Peyer's patch (tissue), 4 donors: ENCODE results near the gene AGAP1. TPM values are rescaled to one million over a fixed set of nuclear protein-coding genes. Genes with fewer than 3 reads are reported as not detected.

Experiments
- DNase-seq, 3 donors: peaks; one replicate each; pipeline ENCODE4 v3.0.0-alpha.2; 2017 to 2019
- H3K27ac ChIP-seq, 4 donors: fragments of 200-600 bp; sonication (generic); one replicate each; pipeline ENCODE4 v1.5.1; 2016 to 2019
- H3K27me3 ChIP-seq, 2 donors: fragments of 200-600 bp; sonication (generic); one replicate each; pipeline ENCODE4 v1.5.1; 2019
- H3K36me3 ChIP-seq, 3 donors: fragments of 200-600 bp; sonication (generic); one replicate each; pipeline ENCODE4 v1.5.1; 2016 to 2019
- H3K4me1 ChIP-seq, 4 donors: fragments of 200-600 bp; sonication (generic); one replicate each; pipeline ENCODE4 v1.5.1; 2016 to 2019
- H3K4me3 ChIP-seq, 4 donors: fragments of 200-600 bp; sonication (generic); 1 replicate in 3 of 4; 2 replicates in 1 of 4; pipeline ENCODE4 v1.5.1; 2016 to 2019; ENCODE audit warnings: mild to moderate bottlenecking in 1 of 4
- H3K9me3 ChIP-seq, 4 donors: fragments of 200-600 bp; sonication (generic); one replicate each; pipeline ENCODE4 v1.5.1; 2016 to 2019; ENCODE audit warnings: mild to moderate bottlenecking in 1 of 4
- CTCF ChIP-seq, 6 experiments: fragments of 450-650 bp in 4 of 6; fragments of 200-600 bp in 2 of 6; sonication (generic) in 1 of 6; IDR thresholded peaks; one replicate each; pipeline ENCODE4 v1.5.1; 2017 to 2019; ENCODE audit warnings: antibody characterized with exemption in 6 of 6, mild to moderate bottlenecking in 3 of 6, moderate library complexity in 1 of 6
- POLR2A ChIP-seq, 2 donors: fragments of 450-650 bp; IDR thresholded peaks; one replicate each; pipeline ENCODE4 v1.5.1; 2017; ENCODE audit warnings: antibody characterized with exemption in 2 of 2, mild to moderate bottlenecking in 2 of 2, moderate library complexity in 2 of 2
- total RNA-seq, 4 donors: library from RNA; depleted of rRNA; stranded (reverse); fragments of >200 nt; gene quantifications; one replicate each; pipeline ENCODE4 v1.1.0, GENCODE V29; 2016

The AGAP1 gene
- total RNA-seq, 4 donors from 2014 or later = 55.7 to 79.1 (median 66.9) TPM

GRCh38 chr2:235858881-235859280 is 365.0 kb downstream of the AGAP1 start:
- TF ChIP-seq POLR2A (IDR thresholded peaks at IDR 0.05) (no peak), CTCF (IDR thresholded peaks at IDR 0.05) (no peak)
- Histone ChIP-seq H3K4me3 (no peak overlapping the region), H3K4me1 (no peaks in the 10 kb centered on the region), H3K9me3 (no peaks in the 10 kb centered on the region), H3K27ac (no peak overlapping the region), H3K27me3 (no peaks in the 10 kb centered on the region), H3K36me3 (no peaks in the 10 kb centered on the region)
- DNase-seq = no peak

DNA sequence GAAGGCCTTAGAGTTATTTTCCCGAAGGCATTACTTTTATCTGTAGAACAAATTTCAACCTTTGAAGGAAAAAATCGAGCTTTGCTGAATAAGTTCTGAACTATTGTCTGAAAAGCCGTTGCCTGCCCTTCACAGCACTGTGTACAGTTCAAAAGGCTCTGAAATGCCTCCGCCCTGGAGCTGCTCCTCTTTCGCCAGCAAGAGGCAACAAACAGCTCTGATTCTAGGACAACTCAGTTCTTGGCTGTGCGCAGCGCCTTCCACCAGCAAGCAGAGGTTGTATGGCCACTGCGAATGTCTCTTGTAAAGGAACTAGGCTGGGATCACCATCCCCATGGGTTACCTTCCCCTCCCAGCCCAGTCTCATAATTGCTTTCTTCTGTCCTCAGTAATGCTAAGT is 365.8 kb downstream of the AGAP1 start:
- no peak overlapping the region for H3K4me3 ChIP-seq
- H3K27me3 ChIP-seq = no peaks in the 10 kb centered on the region
- H3K27ac ChIP-seq = no peak overlapping the region
- no peak for DNase-seq
- H3K36me3 ChIP-seq = no peaks in the 10 kb centered on the region
- no peaks in the 10 kb centered on the region for H3K4me1 ChIP-seq
- no peaks in the 10 kb centered on the region for H3K9me3 ChIP-seq
- TF ChIP-seq CTCF (IDR thresholded peaks at IDR 0.05) (no peak), POLR2A (IDR thresholded peaks at IDR 0.05) (no peak)

DNA sequence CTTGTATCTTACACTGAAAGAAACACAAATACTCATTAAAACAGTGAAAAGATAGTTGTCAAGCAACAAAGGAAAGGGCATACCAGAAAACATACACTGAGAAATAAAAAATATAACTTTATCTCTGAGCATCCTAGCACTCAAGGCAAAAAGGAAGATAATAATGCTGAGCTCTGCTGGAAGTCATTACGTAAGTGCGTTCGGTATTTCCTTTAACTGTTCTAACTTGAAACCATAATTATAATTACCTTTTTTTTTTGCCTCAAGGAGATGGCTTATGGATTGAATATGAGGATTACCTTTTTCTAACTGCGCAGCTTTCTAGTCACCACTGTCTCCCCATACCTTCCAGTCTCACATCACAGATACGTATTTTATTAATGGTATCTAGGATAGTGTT is 366.3 kb downstream of the AGAP1 start:
- H3K9me3 ChIP-seq = no peaks in the 10 kb centered on the region
- DNase-seq = no peak
- no peak for TF ChIP-seq CTCF (IDR thresholded peaks at IDR 0.05)
- no peak for TF ChIP-seq POLR2A (IDR thresholded peaks at IDR 0.05)
- no peaks in the 10 kb centered on the region for H3K27me3 ChIP-seq
- no peak overlapping the region for H3K4me3 ChIP-seq
- H3K36me3 ChIP-seq = no peaks in the 10 kb centered on the region
- no peak overlapping the region for H3K27ac ChIP-seq
- H3K4me1 ChIP-seq = no peaks in the 10 kb centered on the region

GRCh38 chr2:235860871-235861270 is 367.0 kb downstream of the AGAP1 start:
- Histone ChIP-seq H3K4me1 (no peaks in the 10 kb centered on the region), H3K36me3 (no peaks in the 10 kb centered on the region), H3K27me3 (no peaks in the 10 kb centered on the region), H3K9me3 (no peaks in the 10 kb centered on the region), H3K27ac (no peak overlapping the region), H3K4me3 (no peak overlapping the region)
- TF ChIP-seq CTCF (IDR thresholded peaks at IDR 0.05) (no peak), POLR2A (IDR thresholded peaks at IDR 0.05) (no peak)
- no peak for DNase-seq

DNA sequence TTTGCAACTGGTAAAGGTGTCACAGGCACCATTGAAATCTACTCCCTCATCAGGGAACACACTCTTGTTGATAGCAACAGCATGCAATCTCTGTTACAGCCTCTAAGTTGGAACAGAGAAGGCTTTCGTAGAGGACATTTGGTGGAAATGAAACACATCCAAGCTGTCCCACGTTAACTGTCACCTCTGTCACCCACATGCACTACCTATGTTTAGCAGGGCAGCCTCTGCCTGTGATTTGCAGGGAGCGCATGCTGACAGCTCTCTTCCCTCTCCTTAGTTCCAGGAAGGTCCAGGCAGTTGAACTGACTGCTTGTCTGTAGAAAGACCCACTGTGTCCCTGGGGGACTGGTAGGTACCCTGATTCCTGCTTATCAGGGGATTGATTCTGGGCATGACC is 367.5 kb downstream of the AGAP1 start:
- H3K9me3 ChIP-seq = no peaks in the 10 kb centered on the region
- H3K4me1 ChIP-seq = no peaks in the 10 kb centered on the region
- no peaks in the 10 kb centered on the region for H3K36me3 ChIP-seq

More for the DNA sequence above, 367.5 kb downstream of the AGAP1 start:
- Histone ChIP-seq H3K27ac (no peak overlapping the region), H3K27me3 (no peaks in the 10 kb centered on the region), H3K4me3 (no peak overlapping the region)
- DNase-seq = no peak
- TF ChIP-seq POLR2A (IDR thresholded peaks at IDR 0.05) (no peak), CTCF (IDR thresholded peaks at IDR 0.05) (no peak)
